Omental fat pad (tissue), 4 donors: Measurements from ENCODE around the gene PRTFDC1. TPM values are rescaled to one million over a fixed set of nuclear protein-coding genes. Genes with fewer than 3 reads are reported as not detected.
"Not testable (repeated sequence)": the region's sequence is repeated elsewhere in the genome, so short reads cannot be mapped to it uniquely, and the experiment has no call there.

Source experiments
- ATAC-seq: fragments of 150-250 bp; one replicate; pipeline ENCODE4 v1.9.1; 2016; ENCODE audit warnings: mild to moderate bottlenecking, moderate library complexity; ENCODE audit not compliant: low FRiP score
- DNase-seq: peaks from one replicate; pipeline ENCODE4 v3.0.0-alpha.2; 2019; ENCODE audit warnings: low spot score
- CTCF ChIP-seq, 3 donors: fragments of 450-650 bp; IDR thresholded peaks; one replicate each; pipeline ENCODE4 v1.5.1; 2016 to 2017; ENCODE audit warnings: antibody characterized with exemption in 3 of 3, mild to moderate bottlenecking in 3 of 3, moderate library complexity in 2 of 3
- total RNA-seq, 4 donors: library from RNA; depleted of rRNA; stranded (reverse); fragments of >200 nt; gene quantifications; one replicate each; pipeline ENCODE4 v1.1.0, GENCODE V29; 2016

PRTFDC1 gene
- total RNA-seq, 4 donors from 2014 or later = 1.4 to 5.4 (median 2.5) TPM

- peak; percentile 78 for ATAC-seq
- DNase-seq = no peak
- TF ChIP-seq CTCF (IDR thresholded peaks at IDR 0.05) = no peak
Observed at GRCh38 chr10:24981161-24981710, 28.8 kb upstream of the PRTFDC1 start.

GRCh38 chr10:24979685-24980084 lies 27.3 kb upstream of the PRTFDC1 start:
- ATAC-seq (no peak), DNase-seq (no peak)
- TF ChIP-seq CTCF (IDR thresholded peaks at IDR 0.05) = no peak

GRCh38 chr10:24974976-24975375 lies 22.6 kb upstream of the PRTFDC1 start:
- TF ChIP-seq CTCF (IDR thresholded peaks at IDR 0.05) = no peak
- ATAC-seq = peak; percentile 90

GRCh38 chr10:24973163-24973562 lies 20.8 kb upstream of the PRTFDC1 start:
- no peak for TF ChIP-seq CTCF (IDR thresholded peaks at IDR 0.05)
- ATAC-seq (no peak), DNase-seq (no peak)

More at GRCh38 chr10:24974976-24975375, 22.6 kb upstream of the PRTFDC1 start:
- no peak for DNase-seq

GRCh38 chr10:24971374-24971773 lies 19.0 kb upstream of the PRTFDC1 start:
- ATAC-seq = no peak
- no peak for TF ChIP-seq CTCF (IDR thresholded peaks at IDR 0.05)
- DNase-seq = no peak

GRCh38 chr10:24969841-24970281 lies 17.5 kb upstream of the PRTFDC1 start:
- no peak for ATAC-seq
- no peak for TF ChIP-seq CTCF (IDR thresholded peaks at IDR 0.05)
- no peak for DNase-seq

GRCh38 chr10:24968951-24969350 lies 16.5 kb upstream of the PRTFDC1 start:
- not testable (repeated sequence) for ATAC-seq, DNase-seq
